ENCODE measurements around the gene PRRG4. TPM values are rescaled to one million over a fixed set of nuclear protein-coding genes. Genes with fewer than 3 reads are reported as not detected.

The PRRG4 gene
- total RNA-seq, 1 experiment from 2014 or later, result 1.2 TPM

GRCh38 chr11:32851251-32851650 is 21.5 kb downstream of the PRRG4 start:
- peaks cover 0 to 2% (median 0%) of the 10 kb centered on the region in 3 experiments; a peak in 1 of 7 replicates for H3K36me3 Mint-ChIP-seq (ENCODE audit: insufficient read depth in 1 of 3, low read depth in 3 of 3)
- no peak overlapping the region for H3K4ac ChIP-seq (ENCODE audit: low read depth, low read length)
- H4K20me1 ChIP-seq (ENCODE audit: control insufficient read depth, insufficient read depth, insufficient read length), result no peaks in the 10 kb centered on the region
- no peak overlapping the region for H2BK12ac ChIP-seq (ENCODE audit: insufficient read length, low read depth, low read length)
- no peaks in the 10 kb centered on the region for H3K79me1 ChIP-seq (ENCODE audit: insufficient read depth, low read depth, low read length, poor library complexity, severe bottlenecking)
- no peak overlapping the region for H2AFZ ChIP-seq (ENCODE audit: low read length)
- H3K9ac ChIP-seq (ENCODE audit: extremely low read depth, insufficient read length, low read length), result no peak overlapping the region
- H2BK15ac ChIP-seq (ENCODE audit: low read depth, low read length), result no peak overlapping the region
- WGBS (ENCODE audit: extremely low coverage, insufficient read length, low lambda C conversion rate), result no CpG with 5 or more reads among the region's 1 CpG
- no peak overlapping the region for H4K91ac ChIP-seq (ENCODE audit: insufficient read length, low read depth, low read length)
- H3K14ac ChIP-seq (ENCODE audit: insufficient read depth, low read length), result no peak overlapping the region
- no peaks in the 10 kb centered on the region for H3K27me3 Mint-ChIP-seq (ENCODE audit: low read depth)
- no peak overlapping the region for H2BK5ac ChIP-seq (ENCODE audit: insufficient read length, low read length)
- DNase-seq, result no peak
- TF ChIP-seq CTCF (conservative IDR thresholded peaks at IDR 0.05), result no peak
- H3K27ac Mint-ChIP-seq, result no peak overlapping the region
- no peaks in the 10 kb centered on the region for H3K4me1 ChIP-seq (ENCODE audit: insufficient read depth, low read length)
- H3K27me3 ChIP-seq (ENCODE audit: insufficient read depth, low read length), result no peaks in the 10 kb centered on the region
- no peaks in the 10 kb centered on the region for H3K23me2 ChIP-seq (ENCODE audit: insufficient read length, low read depth, low read length, poor library complexity, severe bottlenecking)
- H2BK20ac ChIP-seq (ENCODE audit: low read depth, low read length, poor library complexity, severe bottlenecking), result no peak overlapping the region
- no peak overlapping the region for H2AK5ac ChIP-seq (ENCODE audit: insufficient read length, low read length)
- no peak overlapping the region for H3K56ac ChIP-seq (ENCODE audit: insufficient read length, low read depth, low read length)
- H3K18ac ChIP-seq (ENCODE audit: insufficient read length, low read depth, low read length), result no peak overlapping the region
- H4K5ac ChIP-seq (ENCODE audit: insufficient read length, low read depth, low read length), result no peak overlapping the region
- H4K8ac ChIP-seq (replicated peaks; ENCODE audit: insufficient read length, low read depth, low read length), result no peak overlapping the region
- H3K23ac ChIP-seq (ENCODE audit: insufficient read length, low read depth, low read length), result no peak overlapping the region
- H3K4me1 Mint-ChIP-seq, result peaks cover 5 to 7% of the 10 kb centered on the region in 2 experiments
- H3K4me2 ChIP-seq (ENCODE audit: insufficient read depth, insufficient read length, low read length), result no peak overlapping the region
- H3T11ph ChIP-seq (ENCODE audit: low read length), result no peak overlapping the region
- H3K27ac ChIP-seq (ENCODE audit: insufficient read length, low read depth, low read length), result no peak overlapping the region
- H3K4me3 Mint-ChIP-seq, result no peak overlapping the region
- no peaks in the 10 kb centered on the region for H3K9me3 ChIP-seq (ENCODE audit: control insufficient read depth, low read depth, low read length)
- no peaks in the 10 kb centered on the region for H3K9me3 Mint-ChIP-seq
- no peak overlapping the region for H2BK120ac ChIP-seq (ENCODE audit: low read depth, low read length, poor library complexity, severe bottlenecking)
- no peaks in the 10 kb centered on the region for H3K79me2 ChIP-seq (ENCODE audit: insufficient read depth, low read length)

All from H9 (cell line).